NCI-H524 treated with DMSO at 0.1 percent for 48 hours (cell line): ENCODE measurements around the gene PRAF2.

Experiments used
- DNase-seq: peaks from one replicate; lab custom pipeline; 2025; lab: John Stamatoyannopoulos, UW

Gene PRAF2

DNA sequence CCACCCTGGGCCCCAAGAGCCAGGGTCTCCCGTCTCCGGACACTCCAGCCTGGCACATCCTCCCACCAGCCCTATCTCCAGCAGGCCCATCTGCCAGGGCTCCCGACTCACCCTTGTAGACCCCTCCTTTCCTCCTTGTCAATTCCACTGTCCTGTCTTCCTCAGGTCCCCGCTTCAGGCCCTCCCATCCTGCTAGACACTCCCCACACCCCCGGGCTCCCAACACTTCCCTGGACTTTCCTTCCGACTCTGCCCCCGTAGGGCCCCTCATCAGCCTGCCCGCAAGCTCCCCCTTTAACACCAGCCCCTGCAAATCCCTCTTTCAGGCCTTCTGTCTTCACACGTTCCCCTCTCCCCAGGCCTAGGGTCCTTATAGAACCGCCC lies 1.1 kb downstream of the PRAF2 start:
- no peak for DNase-seq

DNA sequence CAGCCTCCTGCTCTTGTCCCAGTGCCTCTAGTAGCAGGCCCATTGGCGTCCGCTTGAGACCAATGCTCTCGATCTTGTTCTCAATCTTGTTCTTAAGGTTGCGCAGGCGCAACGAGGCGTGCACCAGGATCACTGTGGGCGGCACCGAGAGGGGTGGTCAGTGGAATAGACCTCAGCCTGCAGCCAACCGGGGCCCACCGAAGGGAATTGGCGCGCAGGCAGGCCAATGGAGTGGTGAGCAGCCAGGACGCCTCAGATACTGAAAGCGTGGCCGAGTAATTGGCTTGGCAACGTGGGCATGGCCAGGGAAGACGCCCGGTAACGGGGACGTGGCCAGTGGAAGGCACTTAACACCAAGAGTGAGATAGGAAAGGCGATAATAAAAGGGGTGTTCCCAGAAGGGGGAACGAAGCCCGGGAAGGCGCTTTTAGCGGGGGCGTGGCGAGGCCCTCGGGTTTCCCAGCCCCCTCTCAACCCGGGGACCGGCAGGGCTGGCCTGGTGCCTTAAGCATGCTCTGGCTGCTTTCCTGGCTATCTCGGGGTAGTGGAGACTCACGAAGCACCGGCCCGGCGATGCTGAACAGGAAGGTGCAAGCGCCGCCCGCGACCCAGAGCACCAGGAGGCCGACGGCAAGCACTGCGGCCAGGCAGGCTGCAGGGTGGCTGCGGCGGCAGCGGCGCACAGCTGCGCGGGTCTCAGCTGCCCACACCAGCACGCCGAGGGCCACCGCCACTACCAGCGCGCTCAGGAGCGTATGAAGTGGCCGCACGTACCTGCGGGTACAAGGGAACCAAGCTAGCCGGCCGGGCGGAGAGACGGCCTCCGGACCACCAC lies 1.7 kb downstream of the PRAF2 start:
- DNase-seq = no peak

- no peak for DNase-seq
Observed at GRCh38 chrX:49070988-49071387, 2.8 kb downstream of the PRAF2 start.

DNA sequence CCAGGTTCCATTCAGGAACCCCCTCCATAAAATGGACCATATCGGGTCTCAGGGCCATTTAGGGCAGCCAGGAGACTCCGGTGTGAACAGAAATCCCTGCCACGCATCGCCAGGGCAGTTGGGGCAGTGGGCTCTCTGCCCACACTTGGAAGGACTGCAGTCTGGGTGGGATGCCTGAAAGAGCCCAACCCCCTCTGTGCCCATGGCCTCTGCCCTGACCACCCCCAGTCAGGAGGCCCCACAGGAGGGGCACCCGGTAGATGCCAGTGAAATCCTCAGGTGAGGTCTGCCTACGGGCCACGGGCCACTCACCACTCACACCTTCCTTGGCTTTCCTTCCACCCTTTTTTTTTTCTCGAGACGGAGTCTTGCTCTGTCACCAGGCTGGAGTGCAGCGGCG lies 4.8 kb downstream of the PRAF2 start:
- DNase-seq = no peak

GRCh38 chrX:49067285-49068120 lies 6.3 kb downstream of the PRAF2 start:
- no peak for DNase-seq

- no peak for DNase-seq
Observed at GRCh38 chrX:49066690-49067089, 7.1 kb downstream of the PRAF2 start.

DNA sequence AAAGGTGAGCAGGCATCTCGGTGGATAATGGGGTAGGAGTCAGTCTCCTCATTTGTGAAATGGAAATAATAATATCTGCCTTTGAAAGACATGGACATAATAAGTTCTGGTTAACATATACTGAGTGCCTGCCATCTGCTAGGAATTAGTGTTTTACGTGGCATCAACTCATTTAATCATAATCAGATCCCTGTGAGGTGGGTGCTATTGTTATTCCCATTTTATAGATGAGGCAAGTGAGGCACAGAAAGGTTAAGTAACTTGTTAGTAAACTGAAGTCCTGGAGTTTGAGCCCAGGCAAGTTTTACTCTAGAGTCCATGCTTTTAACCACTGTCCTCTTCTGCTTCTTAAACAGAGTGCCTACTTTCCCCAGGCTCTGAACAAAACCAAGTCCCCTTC lies 7.5 kb downstream of the PRAF2 start:
- DNase-seq = no peak

DNA sequence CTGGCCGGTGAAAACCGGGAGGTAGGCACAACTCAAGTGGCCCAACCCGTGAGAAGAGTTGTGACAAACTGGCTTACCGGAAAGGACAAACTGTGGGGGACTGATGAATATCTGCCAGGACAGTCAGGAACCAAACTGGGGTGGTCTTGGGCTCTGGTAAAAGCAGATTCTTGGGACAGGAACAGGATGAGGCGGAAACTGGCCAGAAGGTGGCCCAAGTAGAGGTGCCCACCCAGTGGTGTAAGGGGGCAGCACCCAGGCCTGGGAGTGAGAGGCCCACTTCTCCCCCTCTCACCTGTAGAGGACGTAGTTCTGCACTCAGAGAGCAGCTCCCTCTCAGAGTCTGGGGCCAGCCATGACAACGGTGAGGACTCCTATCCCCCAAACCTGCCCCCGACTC lies 9.1 kb downstream of the PRAF2 start:
- no peak for DNase-seq

GRCh38 chrX:49064303-49064702 lies 9.5 kb downstream of the PRAF2 start:
- no peak for DNase-seq

DNA sequence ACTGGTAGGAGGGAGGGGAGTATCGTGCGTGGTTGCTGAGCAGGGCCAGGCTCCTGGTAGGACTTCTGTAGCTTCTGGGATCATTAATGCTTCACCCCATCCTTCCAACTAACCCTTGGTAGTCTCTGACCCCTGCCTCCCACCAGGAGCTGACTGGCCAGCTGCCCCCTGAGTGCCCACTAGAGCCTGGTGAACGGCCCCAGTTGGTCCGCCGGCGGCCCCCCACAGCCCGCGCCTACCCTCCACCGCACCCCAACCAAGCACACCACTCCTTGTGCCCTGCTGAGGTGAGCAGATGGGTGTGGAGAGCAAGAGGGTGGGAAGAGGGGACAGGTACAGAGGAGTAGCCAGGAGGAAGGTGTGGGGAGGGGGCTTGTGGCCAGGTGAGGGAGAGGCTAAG lies 10.1 kb downstream of the PRAF2 start:
- no peak for DNase-seq

DNA sequence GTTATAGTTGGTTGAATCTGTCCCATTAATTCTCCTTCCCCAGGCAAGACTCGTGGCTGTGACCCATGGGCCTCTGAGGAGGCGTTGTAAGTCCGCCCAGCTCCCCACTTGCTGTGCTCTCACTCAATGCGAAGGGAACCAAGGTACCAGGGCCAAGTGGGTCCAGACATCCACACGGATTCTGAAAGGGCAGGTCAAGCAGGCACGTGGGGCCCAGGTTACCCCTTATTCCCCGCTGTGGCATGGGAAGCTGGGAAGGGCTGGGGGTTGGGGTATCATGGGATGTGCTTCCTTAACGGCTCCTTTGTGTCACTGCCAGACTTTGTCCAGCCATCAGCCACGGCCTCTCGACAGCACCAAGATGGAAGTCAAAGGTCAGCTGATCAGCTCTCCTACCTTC lies 11.9 kb downstream of the PRAF2 start:
- no peak for DNase-seq

- DNase-seq = no peak
Observed at GRCh38 chrX:49061490-49061889, 12.3 kb downstream of the PRAF2 start.

GRCh38 chrX:49060914-49061313 lies 12.9 kb downstream of the PRAF2 start:
- DNase-seq = no peak

GRCh38 chrX:49059681-49060085 lies 14.1 kb downstream of the PRAF2 start:
- DNase-seq = no peak

DNA sequence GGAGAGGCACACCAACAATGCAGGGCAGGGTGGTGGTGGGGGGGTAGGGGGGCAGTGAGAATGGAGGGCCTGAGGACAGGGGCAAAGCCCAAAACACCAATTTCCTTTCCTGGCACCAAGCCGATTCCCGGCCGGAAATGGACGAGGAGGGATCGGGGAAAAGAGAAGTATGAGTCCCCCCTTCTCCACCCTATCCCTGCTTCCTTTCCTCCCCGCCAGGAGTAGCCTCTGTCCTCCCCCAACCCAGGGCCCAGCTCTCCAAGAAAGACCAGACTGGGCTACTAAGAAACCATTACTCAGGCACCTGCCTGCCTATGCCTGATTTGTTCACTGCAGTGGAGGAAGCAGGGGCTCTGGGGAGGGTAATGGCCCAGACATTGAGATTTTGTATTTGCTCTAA lies 14.6 kb downstream of the PRAF2 start:
- no peak for DNase-seq

- no peak for DNase-seq
Observed at GRCh38 chrX:49058794-49059193, 15.0 kb downstream of the PRAF2 start, which contains the start of gene CCDC120. CCDC120 (plus strand) TSS chrX:49058999; CDS start chrX:49062042, 3,043 bp downstream.

DNA sequence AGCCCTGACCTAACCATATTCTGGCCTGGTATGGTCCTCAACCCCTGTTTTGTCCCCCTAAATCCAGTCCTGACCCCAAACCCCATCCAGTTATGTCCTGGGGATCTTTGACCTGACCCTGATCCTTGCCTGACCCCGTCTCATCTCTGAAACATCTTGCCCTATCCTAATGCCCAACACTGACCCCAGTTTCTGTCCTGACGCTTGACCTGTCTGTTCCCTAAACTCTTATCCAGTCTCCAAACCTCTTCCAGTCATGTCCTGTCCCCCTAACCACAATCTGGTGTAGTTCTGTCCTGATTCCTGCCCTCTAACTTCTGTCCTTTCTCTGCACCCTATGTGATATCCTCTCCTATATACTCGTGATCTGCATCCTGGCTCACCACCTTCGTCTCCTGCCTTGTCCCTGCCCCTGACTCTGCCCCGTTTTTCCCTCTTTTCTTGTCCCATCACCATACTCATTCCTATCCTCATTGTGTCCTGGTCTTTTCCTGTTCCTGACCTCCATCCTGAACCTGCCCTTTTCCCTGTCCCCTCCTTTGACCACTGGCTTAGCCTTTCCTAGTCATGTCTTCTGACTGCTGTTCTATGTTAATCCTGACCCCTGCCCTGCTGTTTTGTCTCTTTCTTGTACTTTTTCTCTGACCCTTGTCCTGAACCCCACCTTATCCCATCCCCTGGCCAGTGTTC lies 19.6 kb downstream of the PRAF2 start:
- DNase-seq = no peak

DNA sequence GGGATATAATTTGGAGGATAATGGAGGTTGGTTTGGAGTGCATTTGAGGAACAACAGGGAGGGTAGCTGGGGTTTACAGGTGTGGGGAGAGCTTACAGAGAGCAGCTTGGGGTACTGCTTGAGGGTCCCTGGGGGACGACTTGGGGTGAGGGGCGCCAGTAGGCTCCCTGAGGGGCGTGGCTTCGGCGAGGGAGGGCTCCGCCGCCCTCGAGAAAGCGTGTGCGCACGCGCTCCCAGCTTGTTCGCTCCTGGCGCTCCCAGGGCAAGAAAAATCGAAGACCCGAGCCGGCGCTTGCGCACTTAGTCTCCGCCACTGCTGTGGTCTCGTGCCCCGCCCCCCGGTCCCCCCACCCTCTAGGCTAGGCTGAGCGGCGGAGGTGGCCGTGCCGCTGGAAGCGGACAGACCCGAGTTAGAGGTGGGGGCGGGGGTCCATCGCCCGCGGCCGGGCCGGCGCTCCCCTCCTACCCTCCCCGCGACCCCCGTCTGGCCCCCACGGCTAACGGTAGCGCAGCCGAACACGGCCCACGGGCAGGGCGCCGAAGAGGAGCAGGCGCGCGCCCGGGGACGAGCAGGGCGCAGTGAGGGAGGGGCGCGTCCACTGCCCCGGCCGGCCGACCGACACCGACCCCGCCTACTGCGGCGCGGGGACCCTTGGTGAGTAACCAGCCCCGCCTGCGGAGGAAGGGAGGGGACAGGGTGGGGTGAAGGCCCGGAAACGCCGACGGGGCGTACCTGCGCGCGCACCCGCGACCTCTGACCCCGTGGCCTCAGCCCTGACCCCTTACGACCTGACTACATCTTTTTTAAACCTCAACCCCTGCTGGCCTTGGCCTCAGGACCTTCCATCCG lies 20.4 kb downstream of the PRAF2 start:
- DNase-seq = peak; percentile 38

DNA sequence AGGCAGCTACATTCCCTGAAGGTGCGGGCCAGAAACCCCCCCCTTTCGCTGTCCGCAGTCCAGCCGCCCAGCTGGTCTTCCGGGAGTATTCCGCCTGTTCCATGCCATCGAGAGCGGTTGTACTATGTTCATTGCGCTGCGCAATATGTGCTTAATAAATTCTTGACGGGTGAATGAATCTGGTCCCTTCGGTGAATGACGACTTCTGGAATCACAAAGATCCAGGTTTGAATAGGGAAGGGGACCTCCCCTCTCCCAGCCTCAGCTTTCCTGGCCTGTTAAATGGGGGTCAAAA lies 29.9 kb downstream of the PRAF2 start:
- DNase-seq = no peak

GRCh38 chrX:49043220-49043986 lies 30.4 kb downstream of the PRAF2 start, which contains the start of gene TFE3:
TFE3 (minus strand) TSS chrX:49043357; CDS start chrX:49043226, 131 bp downstream.
- DNase-seq = peak; percentile 95
